Fibroblast of villous mesenchyme (primary cell): Measurements from ENCODE around the gene SLC35F3. TPM values are rescaled to one million over a fixed set of nuclear protein-coding genes. Genes with fewer than 3 reads are reported as not detected.

Experiments
- DNase-seq: peaks from one replicate; pipeline ENCODE4 v3.0.0-alpha.2; 2010; ENCODE audit warnings: low read depth
- H3K4me3 ChIP-seq: 2 replicates; pipeline ENCODE4 v1.5.1; 2011; ENCODE audit warnings: low read depth, mild to moderate bottlenecking, low read length
- CTCF ChIP-seq: IDR thresholded peaks from 2 replicates; pipeline ENCODE4 v1.5.1; 2012; ENCODE audit warnings: low read depth, mild to moderate bottlenecking, low read length; ENCODE audit not compliant: insufficient read depth
- total RNA-seq: library from RNA; depleted of rRNA; stranded (reverse); fragments of >200 nt; gene quantifications from 2 replicates; pipeline ENCODE4 v1.2.3, GENCODE V29; 2012

SLC35F3 gene
- total RNA-seq, 1 donor = 1.7 TPM

- no peak overlapping the region for H3K4me3 ChIP-seq
- no peak for DNase-seq
- no peak for TF ChIP-seq CTCF
Observed at GRCh38 chr1:234091065-234091401, 186.6 kb downstream of the SLC35F3 start.

- DNase-seq = no peak
- H3K4me3 ChIP-seq = no peak overlapping the region
- TF ChIP-seq CTCF = no peak
Observed at GRCh38 chr1:234091876-234092275, 187.4 kb downstream of the SLC35F3 start.

GRCh38 chr1:234093107-234093506 is 188.6 kb downstream of the SLC35F3 start:
- no peak for DNase-seq
- TF ChIP-seq CTCF = no peak

GRCh38 chr1:234093741-234094140 is 189.3 kb downstream of the SLC35F3 start:
- no peak for DNase-seq
- TF ChIP-seq CTCF = no peak
- no peak overlapping the region for H3K4me3 ChIP-seq

More at GRCh38 chr1:234093107-234093506, 188.6 kb downstream of the SLC35F3 start:
- no peak overlapping the region for H3K4me3 ChIP-seq

- no peak for TF ChIP-seq CTCF
- H3K4me3 ChIP-seq = no peak overlapping the region
- no peak for DNase-seq
Observed at GRCh38 chr1:234094172-234094571, 189.7 kb downstream of the SLC35F3 start.

GRCh38 chr1:234096161-234096770 is 191.8 kb downstream of the SLC35F3 start:
- no peak for TF ChIP-seq CTCF
- H3K4me3 ChIP-seq = no peak overlapping the region
- no peak for DNase-seq

GRCh38 chr1:234102583-234102982 is 198.1 kb downstream of the SLC35F3 start:
- TF ChIP-seq CTCF = no peak
- H3K4me3 ChIP-seq = no peak overlapping the region
- no peak for DNase-seq
